Astrocyte of the spinal cord (primary cell): ENCODE measurements around the gene KCNK15.

ENCODE experiments used
- DNase-seq: peaks from one replicate; pipeline ENCODE4 v3.0.0; 2011; ENCODE audit warnings: low read depth, low spot score
- H3K4me3 ChIP-seq: 2 replicates; pipeline ENCODE4 v1.5.1; 2011; ENCODE audit warnings: low read depth, mild to moderate bottlenecking, low read length, moderate library complexity
- in situ Hi-C: cut with HindIII; loops from 2 replicates; pipeline ENCODE4 v1.10.0; 2017; ENCODE audit warnings: low sequenced_read_pairs
- TF ChIP-seq, protein P1 (sequence below): IDR thresholded peaks from 2 replicates; pipeline ENCODE4 v1.5.1; 2012; ENCODE audit warnings: low read depth, mild to moderate bottlenecking, low read length, inconsistent platforms

KCNK15 gene

DNA sequence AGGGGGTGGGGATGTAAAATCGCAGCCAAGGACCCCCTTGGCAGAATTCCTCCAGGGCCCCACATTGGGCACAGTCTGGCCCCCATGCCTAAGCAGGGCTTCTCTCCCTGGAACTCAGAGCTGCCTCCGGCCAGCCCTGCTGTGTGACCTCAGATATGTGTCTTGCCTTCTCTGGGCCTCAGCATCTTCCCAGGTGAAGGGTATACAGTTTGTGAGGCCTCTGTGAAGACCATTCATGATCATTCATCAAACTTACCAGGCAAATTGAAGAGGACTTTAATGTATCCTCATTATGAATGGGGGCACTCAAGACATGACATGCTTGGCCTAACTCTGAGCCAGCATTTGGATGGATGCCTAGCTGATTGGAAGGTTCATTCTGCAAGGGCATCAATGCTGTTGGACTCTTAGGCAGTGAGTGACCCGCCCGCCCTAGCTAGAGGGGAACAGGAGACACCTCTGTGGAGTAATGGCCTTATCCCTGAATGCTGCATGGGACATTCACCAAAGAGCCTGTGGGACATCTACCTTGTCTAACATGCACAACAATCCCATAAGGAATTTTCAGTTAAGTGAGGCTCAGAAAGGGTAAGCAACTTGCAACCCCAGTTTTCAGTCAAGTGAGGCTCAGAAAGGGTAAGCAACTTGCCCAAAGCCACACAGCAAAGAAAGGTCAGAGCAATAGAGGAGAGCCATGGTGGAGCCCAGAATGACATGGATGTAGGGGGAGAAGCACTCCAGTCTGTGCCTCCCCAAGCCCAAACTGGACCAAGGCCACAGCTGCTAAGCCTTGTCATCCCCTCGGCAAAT, 30.0 kb upstream of the KCNK15 start:
- TF ChIP-seq, protein P1, sequence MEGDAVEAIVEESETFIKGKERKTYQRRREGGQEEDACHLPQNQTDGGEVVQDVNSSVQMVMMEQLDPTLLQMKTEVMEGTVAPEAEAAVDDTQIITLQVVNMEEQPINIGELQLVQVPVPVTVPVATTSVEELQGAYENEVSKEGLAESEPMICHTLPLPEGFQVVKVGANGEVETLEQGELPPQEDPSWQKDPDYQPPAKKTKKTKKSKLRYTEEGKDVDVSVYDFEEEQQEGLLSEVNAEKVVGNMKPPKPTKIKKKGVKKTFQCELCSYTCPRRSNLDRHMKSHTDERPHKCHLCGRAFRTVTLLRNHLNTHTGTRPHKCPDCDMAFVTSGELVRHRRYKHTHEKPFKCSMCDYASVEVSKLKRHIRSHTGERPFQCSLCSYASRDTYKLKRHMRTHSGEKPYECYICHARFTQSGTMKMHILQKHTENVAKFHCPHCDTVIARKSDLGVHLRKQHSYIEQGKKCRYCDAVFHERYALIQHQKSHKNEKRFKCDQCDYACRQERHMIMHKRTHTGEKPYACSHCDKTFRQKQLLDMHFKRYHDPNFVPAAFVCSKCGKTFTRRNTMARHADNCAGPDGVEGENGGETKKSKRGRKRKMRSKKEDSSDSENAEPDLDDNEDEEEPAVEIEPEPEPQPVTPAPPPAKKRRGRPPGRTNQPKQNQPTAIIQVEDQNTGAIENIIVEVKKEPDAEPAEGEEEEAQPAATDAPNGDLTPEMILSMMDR = no peak
- H3K4me3 ChIP-seq = no peak overlapping the region
- no peak for DNase-seq
- in situ Hi-C loops = no loop called here

DNA sequence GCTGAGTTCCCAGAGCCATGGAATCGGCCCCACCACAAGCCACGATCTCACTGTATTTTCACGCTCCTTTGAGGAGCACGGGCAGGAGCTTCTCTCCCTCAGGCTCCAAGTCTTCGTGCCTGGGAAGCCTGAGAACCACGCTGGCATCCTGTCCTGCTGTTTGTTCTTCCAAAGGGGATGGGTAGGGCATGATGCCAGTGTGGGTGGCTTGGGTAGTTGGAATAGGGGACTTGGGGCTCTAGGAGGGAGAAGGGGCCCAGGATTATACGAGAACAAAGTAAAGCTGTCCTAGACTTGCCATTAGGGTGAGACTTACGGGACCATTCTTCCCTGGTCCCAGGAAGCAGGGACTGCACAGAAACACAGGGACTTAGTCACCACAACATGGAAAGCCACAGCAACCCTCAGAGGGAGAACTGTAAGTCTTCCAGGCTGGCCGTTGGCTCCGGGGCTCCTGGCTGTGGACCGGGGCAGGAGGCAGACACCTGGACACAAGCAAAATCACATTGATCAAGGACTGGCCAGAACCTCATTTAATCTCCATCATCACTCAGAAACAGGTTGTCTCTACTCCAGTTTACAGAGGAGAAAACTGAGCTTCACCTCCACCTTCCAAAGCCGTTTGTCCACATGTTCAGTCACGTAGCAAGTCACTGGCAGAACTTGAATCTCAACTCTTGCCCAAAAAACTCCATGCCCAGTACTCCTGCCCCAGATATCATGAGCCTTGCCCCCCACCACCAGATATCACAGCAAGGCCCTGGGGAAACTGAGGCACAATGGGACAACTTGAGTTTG, 29.2 kb upstream of the KCNK15 start:
- DNase-seq = no peak
- no peak overlapping the region for H3K4me3 ChIP-seq
- in situ Hi-C loops = no loop called here

GRCh38 chr20:44717986-44718385, 27.7 kb upstream of the KCNK15 start:
- no peak for DNase-seq
- TF ChIP-seq, protein P1 = peak; percentile 49
- in situ Hi-C loops = no loop called here
- H3K4me3 ChIP-seq = no peak overlapping the region

More for the DNA sequence above, 29.2 kb upstream of the KCNK15 start:
- TF ChIP-seq, protein P1 = no peak

GRCh38 chr20:44719841-44720240, 25.8 kb upstream of the KCNK15 start:
- DNase-seq = no peak
- H3K4me3 ChIP-seq = no peak overlapping the region
- TF ChIP-seq, protein P1 = no peak
- in situ Hi-C loops = no loop called here

DNA sequence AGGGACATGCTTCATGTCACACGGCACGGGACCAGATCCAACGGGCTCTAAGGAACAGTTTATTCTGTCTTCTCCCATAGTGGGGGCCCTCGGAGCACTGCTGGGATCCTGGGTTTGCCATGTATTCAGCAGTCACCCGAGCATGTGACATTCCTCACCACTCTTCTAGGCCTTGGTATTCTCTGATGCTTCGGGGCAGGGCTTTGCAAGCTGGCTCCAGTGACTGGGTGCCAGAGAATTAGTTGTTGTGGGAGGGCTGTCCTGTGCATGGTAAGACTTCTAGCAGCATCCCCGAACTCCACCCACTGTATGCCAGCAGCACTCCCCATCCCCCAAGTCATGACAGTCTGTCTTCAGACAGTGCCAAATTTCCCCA, 25.1 kb upstream of the KCNK15 start:
- TF ChIP-seq, protein P1 = no peak
- in situ Hi-C loops = no loop called here
- no peak overlapping the region for H3K4me3 ChIP-seq
- DNase-seq = no peak

DNA sequence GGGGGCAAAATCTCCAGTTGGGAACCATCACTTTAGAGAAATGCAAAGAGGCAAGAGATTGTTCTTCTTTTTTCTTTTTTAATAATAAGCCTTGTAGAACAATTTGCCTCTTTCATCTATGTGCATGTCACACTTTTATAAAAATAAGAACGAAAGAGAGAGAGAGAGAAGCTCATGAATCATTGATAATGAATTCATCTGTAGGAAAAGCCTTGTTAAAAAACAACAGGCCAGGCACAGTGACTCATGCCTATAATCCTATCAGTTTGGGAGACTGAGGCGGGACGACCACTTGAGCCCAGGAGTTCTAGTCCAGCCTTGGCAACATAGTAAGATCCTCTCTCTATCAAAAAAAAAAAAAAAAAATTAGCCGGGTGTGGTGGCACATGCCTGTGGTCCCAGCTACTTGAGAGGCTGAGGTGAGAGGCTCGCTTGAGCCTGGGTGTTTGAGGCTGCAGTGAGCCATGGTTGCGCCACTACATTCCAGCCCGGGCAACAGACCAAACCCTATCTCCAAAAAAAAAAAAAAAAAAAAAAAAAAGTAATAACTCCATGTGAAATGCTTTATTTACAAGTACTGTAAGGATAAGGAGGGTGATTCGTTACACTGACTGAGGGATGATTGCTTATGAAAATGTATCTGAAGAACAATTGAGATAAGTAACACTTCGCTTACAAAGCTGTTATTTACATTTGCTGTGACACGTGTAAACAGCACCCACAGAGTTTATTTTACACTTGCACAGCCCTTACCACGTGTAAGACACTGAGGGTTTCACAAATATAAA, 24.5 kb upstream of the KCNK15 start:
- TF ChIP-seq, protein P1 = no peak
- DNase-seq = peak; percentile 67
- no peak overlapping the region for H3K4me3 ChIP-seq
- in situ Hi-C loops = no loop called here
